GM12891 (cell line): ENCODE measurements around the gene SEC14L3.

ENCODE experiments used
- POLR2A ChIP-seq: IDR thresholded peaks from 2 replicates; pipeline ENCODE4 v1.6.1; 2011; ENCODE audit warnings: low read depth, low read length, control low read depth
- POLR2AphosphoS5 ChIP-seq: IDR thresholded peaks from 2 replicates; pipeline ENCODE4 v1.6.1; 2011; ENCODE audit warnings: low read depth, low read length, control low read depth
- POU2F2 ChIP-seq: IDR thresholded peaks from 2 replicates; pipeline ENCODE4 v1.6.1; 2011; ENCODE audit warnings: low read depth, mild to moderate bottlenecking, control low read depth, low read length, moderate library complexity
- SPI1 ChIP-seq: IDR thresholded peaks from 2 replicates; pipeline ENCODE4 v1.6.1; 2011; ENCODE audit warnings: low read depth, low read length, control low read depth
- TAF1 ChIP-seq: IDR thresholded peaks from 2 replicates; pipeline ENCODE4 v1.6.1; 2011; ENCODE audit warnings: low read depth, low read length, control low read depth

DNA sequence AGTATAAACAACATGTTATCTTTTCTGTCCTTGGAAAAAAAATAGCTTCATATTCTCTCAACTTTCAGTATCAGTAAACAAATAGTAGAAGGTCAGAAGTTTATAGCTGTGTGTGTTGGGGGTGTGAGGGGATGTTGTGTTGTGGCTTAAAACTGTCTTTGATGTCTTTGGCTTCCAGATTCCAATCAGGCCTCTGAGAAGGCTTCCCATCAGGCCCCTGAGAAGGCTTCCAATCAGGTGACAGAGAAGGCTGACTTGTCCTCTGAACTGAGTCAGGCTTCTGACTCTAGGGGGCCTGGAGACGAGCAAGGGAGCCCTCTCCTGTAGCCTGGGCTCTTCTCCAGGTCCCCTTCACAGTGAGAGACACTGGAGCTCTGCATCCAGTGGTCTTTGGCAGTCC, 37.0 kb downstream of the SEC14L3 start:
- TF ChIP-seq POLR2AphosphoS5 = no peak
- no peak for TF ChIP-seq POLR2A
- no peak for TF ChIP-seq SPI1
- TF ChIP-seq TAF1 = no peak
- no peak for TF ChIP-seq POU2F2
